ENCODE data around the gene DNAH11.

GRCh38 chr7:21722371-21722770 is 179.5 kb downstream of the DNAH11 start:
- TF ChIP-seq, protein P1, sequence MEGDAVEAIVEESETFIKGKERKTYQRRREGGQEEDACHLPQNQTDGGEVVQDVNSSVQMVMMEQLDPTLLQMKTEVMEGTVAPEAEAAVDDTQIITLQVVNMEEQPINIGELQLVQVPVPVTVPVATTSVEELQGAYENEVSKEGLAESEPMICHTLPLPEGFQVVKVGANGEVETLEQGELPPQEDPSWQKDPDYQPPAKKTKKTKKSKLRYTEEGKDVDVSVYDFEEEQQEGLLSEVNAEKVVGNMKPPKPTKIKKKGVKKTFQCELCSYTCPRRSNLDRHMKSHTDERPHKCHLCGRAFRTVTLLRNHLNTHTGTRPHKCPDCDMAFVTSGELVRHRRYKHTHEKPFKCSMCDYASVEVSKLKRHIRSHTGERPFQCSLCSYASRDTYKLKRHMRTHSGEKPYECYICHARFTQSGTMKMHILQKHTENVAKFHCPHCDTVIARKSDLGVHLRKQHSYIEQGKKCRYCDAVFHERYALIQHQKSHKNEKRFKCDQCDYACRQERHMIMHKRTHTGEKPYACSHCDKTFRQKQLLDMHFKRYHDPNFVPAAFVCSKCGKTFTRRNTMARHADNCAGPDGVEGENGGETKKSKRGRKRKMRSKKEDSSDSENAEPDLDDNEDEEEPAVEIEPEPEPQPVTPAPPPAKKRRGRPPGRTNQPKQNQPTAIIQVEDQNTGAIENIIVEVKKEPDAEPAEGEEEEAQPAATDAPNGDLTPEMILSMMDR (conservative IDR thresholded peaks at IDR 0.05; ENCODE audit: low read depth, low read length) = no peak; the same call in 1 of the 2 replicates
- TF ChIP-seq FOS (IDR thresholded peaks at IDR 0.05; ENCODE audit: low read depth, low read length) (no peak), POLR2A (IDR thresholded peaks at IDR 0.05; ENCODE audit: low read depth, low read length) (no peak), SMC3 (IDR thresholded peaks at IDR 0.05; ENCODE audit: low read depth, low read length) (no peak), MAZ (IDR thresholded peaks at IDR 0.05; ENCODE audit: borderline replicate concordance, low read depth, low read length) (no peak), BHLHE40 (IDR thresholded peaks at IDR 0.05; ENCODE audit: low read depth, low read length) (no peak), NFE2L2 (IDR thresholded peaks at IDR 0.05; ENCODE audit: low read depth, low read length) (no peak), RFX5 (IDR thresholded peaks at IDR 0.05; ENCODE audit: low read depth, low read length) (no peak), MAFK (IDR thresholded peaks at IDR 0.05; ENCODE audit: low read depth, low read length) (no peak), RAD21 (IDR thresholded peaks at IDR 0.05; ENCODE audit: low read length) (no peak), RCOR1 (IDR thresholded peaks at IDR 0.05; ENCODE audit: insufficient replicate concordance, low read length) (no peak)
- TF ChIP-seq, protein P2, sequence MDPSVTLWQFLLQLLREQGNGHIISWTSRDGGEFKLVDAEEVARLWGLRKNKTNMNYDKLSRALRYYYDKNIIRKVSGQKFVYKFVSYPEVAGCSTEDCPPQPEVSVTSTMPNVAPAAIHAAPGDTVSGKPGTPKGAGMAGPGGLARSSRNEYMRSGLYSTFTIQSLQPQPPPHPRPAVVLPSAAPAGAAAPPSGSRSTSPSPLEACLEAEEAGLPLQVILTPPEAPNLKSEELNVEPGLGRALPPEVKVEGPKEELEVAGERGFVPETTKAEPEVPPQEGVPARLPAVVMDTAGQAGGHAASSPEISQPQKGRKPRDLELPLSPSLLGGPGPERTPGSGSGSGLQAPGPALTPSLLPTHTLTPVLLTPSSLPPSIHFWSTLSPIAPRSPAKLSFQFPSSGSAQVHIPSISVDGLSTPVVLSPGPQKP (IDR thresholded peaks at IDR 0.05; ENCODE audit: borderline replicate concordance, low read depth, low read length) = no peak

Measured in IMR-90 (cell line).